Measurements from ENCODE around the gene CAPS.

Gene CAPS

DNA sequence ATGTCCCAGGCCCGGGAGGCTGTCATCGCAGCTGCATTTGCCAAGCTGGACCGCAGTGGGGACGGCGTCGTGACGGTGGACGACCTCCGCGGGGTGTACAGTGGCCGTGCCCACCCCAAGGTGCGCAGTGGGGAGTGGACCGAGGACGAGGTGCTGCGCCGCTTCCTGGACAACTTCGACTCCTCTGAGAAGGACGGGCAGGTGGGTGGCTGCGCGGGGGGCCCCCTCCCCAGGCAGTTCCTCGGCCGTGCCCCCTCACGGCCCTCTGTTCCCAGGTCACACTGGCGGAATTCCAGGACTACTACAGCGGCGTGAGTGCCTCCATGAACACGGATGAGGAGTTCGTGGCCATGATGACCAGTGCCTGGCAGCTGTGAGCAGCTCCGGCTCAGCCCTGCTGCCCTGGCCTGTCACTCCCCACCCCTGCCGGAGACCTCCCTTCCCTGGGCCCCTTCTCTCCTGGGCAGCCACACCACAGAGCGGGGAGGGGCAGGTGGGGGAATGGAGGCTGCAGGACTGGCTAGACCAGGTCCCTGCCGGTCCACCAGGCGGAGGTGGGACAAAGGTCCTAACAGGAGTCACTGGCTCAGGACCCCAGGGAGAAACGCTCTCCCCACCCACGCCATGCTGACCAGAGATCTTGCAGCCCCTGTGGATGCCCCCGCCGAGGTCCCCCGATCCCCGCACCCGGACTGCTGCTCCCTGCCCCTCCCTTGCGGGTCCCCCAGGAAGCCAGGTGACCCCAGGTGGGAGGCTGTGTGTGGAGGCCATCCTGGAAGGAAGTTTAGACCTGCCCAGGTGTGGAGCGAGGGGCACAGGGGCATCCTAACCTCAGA is 1.1 kb downstream of the CAPS start:
- no peak for DNase-seq

DNA sequence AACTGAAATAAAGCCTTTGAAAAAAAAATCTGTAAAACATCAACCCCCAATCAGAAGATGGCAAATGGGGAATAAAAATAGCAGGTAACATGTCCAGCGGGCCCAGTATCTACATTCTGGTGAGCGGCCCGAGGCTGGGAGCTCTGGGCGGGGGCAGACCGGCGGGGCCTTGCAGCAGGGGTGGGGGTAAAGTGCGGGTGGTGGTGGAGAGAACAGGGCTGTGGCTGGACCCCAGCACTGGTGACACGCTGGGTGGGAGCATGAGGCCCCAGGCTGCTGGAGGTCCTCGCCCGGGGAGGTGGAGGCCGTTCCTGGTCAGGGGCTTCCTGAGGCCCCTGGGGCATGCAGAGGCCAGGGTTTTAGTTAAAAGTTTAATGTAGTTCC is 1.7 kb downstream of the CAPS start:
- no peak for DNase-seq

DNA sequence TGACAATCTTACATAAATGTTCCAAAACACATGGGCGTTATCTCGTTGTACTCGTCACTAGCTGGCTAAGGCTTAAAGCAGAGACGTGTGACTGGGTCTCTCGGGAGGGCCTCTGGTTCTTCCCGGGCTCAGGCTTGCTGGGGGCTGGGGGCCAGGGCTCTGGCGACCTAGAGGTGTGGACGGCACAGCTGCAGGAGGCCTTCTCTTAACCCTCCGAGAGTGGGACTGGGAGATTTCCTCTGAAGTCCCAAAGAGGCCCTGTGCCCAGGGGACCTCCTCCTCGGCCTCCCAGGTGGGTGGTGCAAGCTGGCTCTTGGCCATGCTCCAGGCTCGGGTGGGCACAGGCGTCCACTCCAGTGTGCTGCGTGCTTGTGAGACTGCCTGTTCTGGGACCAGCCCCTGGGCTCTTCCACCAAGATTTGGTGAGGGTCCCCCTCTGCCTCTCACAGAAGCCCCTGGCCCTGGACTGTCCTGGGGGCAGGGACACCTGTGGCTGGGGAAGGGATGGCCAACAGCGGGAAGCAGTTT is 2.2 kb downstream of the CAPS start:
- no peak for DNase-seq

- DNase-seq, result no peak
Measured at GRCh38 chr19:5917431-5918107, 3.5 kb downstream of the CAPS start.

DNA sequence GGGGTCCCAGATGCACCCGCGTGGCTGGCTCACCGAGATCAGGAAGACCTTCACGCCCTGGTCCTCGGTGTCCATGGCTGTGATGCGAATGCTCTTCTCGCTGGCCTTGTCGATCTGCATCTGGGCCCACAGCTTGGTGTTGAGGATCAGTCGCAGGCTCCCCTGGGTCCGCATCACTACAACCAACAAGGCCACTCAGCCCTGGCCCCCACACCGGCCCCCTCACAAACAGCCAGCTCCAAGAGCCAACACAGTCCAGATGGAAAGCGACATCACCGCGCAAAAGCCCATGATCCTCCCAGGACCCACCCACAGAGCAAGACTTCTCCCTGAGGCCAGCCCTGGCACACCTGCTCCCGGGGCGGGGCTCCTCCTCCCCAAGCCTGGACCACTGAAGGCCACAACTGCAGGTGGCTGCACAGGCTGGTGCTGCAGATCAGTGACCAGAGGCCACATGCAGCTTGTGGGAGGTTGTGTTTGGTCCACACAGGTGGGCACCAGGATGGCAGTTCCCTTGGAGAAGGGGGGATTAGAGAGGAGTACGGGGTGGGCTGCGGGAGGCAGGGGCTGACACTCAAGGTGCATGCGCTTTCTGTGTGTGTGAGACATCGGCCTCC is 4.5 kb downstream of the CAPS start:
- DNase-seq, result no peak

- no peak for DNase-seq
Measured at GRCh38 chr19:5921516-5922160, 7.6 kb downstream of the CAPS start.

DNA sequence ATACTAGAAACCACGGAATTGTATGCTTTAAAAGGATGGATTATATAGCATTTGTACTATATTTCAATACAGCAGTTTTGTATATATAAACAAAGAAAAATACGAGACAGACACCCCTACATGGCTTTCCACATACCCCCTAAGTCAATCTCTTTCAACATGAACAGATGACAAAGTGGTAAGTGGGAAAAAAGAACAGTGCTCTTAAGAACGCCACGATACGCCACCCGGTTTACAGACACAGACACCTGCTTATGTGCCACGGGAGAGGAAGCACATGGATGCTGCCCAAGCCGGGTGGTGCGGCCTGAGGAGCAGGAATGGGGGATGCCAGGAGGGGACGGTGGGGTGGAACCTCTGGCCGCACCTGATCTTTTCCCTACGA is 8.1 kb downstream of the CAPS start:
- DNase-seq, result no peak

DNA sequence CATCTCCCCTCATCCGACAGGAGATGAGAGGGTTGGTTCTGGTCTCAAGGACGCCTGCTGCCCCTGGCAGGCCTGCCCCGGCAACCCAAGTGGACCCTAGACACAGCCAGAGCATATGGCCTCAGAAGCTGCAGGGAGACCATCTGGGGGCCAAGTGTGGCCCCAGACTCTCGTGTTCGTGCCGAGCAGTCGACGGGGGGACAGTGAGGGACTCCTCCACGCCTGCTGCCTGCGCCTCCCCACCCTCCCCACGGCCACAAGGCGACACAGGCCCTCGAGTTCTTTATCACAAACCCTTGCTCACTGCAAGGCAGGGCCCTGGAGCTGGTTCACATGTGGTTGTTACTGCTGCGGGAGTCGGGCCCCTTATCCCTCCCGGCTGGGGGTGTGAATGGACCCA is 9.3 kb downstream of the CAPS start:
- DNase-seq, result no peak

- DNase-seq, result no peak
Measured at GRCh38 chr19:5925830-5926427, 11.9 kb downstream of the CAPS start.

DNA sequence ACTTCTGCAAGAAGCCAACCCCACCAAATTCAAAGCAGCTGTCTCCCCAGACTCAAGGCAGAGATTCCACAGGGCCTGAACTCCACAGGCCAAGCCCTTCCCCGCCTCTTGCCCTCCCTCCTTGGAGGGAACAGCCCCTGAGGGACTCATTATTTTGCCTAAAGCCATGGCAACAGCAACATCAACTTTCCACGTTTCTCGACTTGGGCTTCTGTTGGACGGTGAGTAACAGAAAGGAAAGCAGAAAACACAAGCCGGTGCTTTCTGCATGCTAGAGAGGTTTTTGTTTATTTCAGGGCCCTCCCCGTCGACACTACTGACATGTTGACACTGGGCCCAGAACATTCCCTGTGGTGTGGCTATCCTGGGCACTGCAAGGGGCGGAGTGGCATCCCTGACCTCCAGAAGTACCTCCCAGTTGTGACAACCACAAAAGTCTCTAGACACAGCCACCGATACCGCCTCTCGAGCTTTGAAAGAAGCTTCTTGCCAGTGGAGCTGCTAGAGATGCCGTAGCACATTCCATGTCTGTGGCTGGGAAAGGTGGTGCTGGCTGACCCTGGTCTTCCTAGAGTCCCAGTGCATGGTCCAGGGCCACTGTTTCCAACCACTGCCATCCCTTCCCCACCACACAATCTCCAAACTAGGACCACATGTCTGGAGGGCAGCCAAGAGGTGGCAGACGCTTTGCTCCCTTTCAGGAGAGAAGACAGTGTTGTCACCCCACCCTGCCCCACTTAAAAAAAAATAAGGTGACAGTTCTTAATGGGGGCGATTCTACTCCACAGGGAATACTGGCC is 12.8 kb downstream of the CAPS start:
- DNase-seq, result no peak

DNA sequence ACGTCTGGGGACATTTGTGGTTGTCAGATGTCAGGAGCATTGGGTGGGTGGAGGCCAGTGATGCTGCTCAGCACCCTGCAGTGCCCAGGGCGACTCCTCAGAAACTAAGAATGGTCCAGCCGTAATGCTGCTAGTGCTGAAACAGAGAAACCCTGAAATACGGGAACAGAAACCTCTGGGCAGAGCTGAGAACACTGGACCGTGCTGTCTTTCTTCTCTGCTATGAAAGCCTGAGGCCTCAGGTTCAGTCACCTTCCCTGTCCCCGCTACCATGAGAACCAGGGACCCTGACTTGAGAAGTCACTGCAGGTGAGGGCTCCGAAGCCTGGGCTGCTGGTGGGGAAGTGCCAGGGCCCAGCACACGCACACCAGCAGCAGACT is 13.4 kb downstream of the CAPS start:
- DNase-seq, result no peak

GRCh38 chr19:5929179-5929578 is 15.1 kb downstream of the CAPS start:
- no peak for DNase-seq

GRCh38 chr19:5929625-5930024 is 15.6 kb downstream of the CAPS start:
- no peak for DNase-seq

GRCh38 chr19:5931251-5931650 is 17.2 kb downstream of the CAPS start:
- no peak for DNase-seq

DNA sequence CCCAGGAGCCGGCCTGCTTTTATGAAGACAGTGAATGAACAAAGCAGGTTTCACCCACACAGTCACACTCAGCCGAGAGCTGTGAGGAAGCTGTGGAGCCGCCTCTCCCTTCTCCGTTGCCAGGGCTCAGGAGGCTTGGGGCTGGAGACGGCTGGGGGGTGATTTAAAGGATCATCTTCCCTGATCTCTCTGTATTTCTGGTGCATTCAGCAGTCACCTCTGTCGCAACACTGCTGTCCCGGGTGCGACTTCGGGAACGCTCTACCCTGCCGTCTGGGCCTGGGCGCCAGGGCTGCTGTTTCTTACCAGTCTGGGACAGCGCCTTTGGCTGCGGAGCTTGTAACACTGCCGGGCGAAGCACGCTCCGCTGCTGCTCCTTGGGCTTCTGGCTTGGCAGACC is 18.1 kb downstream of the CAPS start:
- DNase-seq, result no peak

- no peak for DNase-seq
Measured at GRCh38 chr19:5932609-5933262, 18.7 kb downstream of the CAPS start.

GRCh38 chr19:5933391-5934068 is 19.5 kb downstream of the CAPS start:
- no peak for DNase-seq

DNA sequence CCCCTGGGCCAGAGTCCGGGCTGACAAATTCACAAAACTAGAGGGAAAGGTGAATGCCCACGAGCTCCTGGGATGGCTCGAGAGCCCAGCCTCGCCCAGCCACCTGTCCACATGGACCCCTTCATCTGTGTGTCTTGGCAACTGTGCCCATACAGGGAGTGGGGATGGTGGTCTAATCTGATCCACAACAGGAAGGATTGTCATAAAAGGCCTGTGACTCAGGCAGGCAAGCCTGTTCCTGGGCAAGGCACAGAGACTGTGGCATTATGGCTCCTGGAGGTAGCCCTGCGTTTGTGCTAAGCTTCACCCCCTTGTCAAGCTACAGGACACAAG is 20.0 kb downstream of the CAPS start:
- no peak for DNase-seq

DNA sequence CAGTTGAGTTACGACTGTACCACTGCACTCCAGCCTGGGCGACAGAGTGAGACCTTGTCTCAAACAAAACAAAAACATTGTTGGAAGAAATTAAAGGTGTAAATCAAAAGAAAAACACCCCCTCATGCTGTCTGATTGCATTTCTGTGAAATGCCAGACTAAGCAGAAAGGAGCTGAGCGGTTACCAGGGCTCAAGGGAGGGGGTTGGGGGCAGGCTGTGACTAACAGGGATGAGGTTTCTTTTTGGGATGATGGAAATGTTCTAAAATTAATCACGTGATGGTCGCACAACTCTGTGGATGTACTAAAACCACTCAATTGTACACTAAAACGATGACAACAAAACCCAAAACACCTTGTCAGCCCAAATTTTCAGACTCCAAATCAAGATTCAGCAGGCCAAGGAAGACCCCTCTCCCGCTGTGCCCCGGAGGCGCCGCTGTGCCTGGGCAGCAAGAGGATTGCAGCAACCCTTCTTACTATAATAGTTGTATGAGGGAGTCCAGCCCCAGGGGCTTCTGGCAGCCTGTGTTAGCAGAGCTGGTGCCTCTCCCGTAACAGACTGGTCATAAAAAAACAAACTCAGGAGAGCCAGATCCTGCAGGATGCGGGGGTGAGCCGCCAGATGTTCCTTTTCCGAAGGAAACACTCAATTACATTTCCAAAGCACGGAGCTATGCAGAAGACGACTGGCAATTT is 20.9 kb downstream of the CAPS start:
- peak; percentile 50 for DNase-seq

- DNase-seq, result no peak
Measured at GRCh38 chr19:5935473-5936291, 21.6 kb downstream of the CAPS start.

Measured in NCI-H2227 treated with DMSO at 0.1 percent for 48 hours (cell line).